GM12878 (cell line): Measurements from ENCODE around the gene KCTD16. TPM values are rescaled to one million over a fixed set of nuclear protein-coding genes. Genes with fewer than 3 reads are reported as not detected.

Experiments
- NFYB ChIP-seq: IDR thresholded peaks from 2 replicates; pipeline ENCODE4 v1.6.1; 2011; ENCODE audit warnings: low read depth, mild to moderate bottlenecking, low read length, improper control_type of control experiment, moderate library complexity; ENCODE audit not compliant: insufficient read depth
- PAX8 ChIP-seq: fragments of 450-650 bp; IDR thresholded peaks from 2 replicates; pipeline ENCODE4 v1.6.1; 2017; ENCODE audit warnings: mild to moderate bottlenecking, moderate library complexity
- SIN3A ChIP-seq: IDR thresholded peaks from 2 replicates; pipeline ENCODE4 v1.6.1; 2012; ENCODE audit warnings: low read depth, low read length, improper control_type of control experiment
- WRNIP1 ChIP-seq: IDR thresholded peaks from 2 replicates; pipeline ENCODE4 v1.6.1; 2011; ENCODE audit warnings: low read depth, low read length, improper control_type of control experiment, borderline replicate concordance
- ZNF622 ChIP-seq: fragments of 450-650 bp; IDR thresholded peaks from 2 replicates; pipeline ENCODE4 v1.6.1; 2017; ENCODE audit warnings: mild to moderate bottlenecking, inconsistent platforms
- polyA plus RNA-seq, 11 experiments: library from polyadenylated mRNA; depleted of rRNA in 4 of 11; unstranded in 6 of 11; stranded (reverse) in 5 of 11; fragments of >200 nt; fragmentation: Nextera tagmentation in 4 of 11; fragmentation: Illumina TruSeq in 1 of 11; extraction: Ambion mirVana in 4 of 11; extraction: Trizol in 1 of 11; gene quantifications; 1 replicate in 1 of 11; 2 replicates in 10 of 11; pipeline versions ENCODE4 v1.2.1 to v1.2.3, GENCODE V29; 2011 to 2016; ENCODE audit warnings: inconsistent platforms in 2 of 11, missing spikeins in 2 of 11, low read depth in 1 of 11
- total RNA-seq, 4 experiments: library from RNA; depleted of rRNA in 3 of 4; stranded (reverse); fragments of >200 nt in 3 of 4; fragmentation: Illumina TruSeq in 1 of 4; extraction: Trizol in 1 of 4; gene quantifications; 2 replicates each; pipeline versions ENCODE4 v1.2.1 to v1.2.3, GENCODE V29; 2013 to 2021
- TF ChIP-seq, protein P1 (sequence below): fragments of 450-650 bp; IDR thresholded peaks from 2 replicates; pipeline ENCODE4 v1.6.1; 2017; ENCODE audit warnings: low read depth, mild to moderate bottlenecking, moderate library complexity
- TF ChIP-seq, protein P2 (sequence below): fragments of 450-650 bp; IDR thresholded peaks from 2 replicates; pipeline ENCODE4 v1.6.1; 2017; ENCODE audit warnings: mild to moderate bottlenecking, moderate library complexity

Gene KCTD16
- total and polyA plus RNA-seq, 10 of the 15 experiments (the other 5 are each of a cell fraction or from before 2014, with no cell fraction given), result 0.03 to 0.10 (median 0.06) TPM; not detected in 3

GRCh38 chr5:144198386-144198785 lies 27.7 kb downstream of the KCTD16 start (continued):
- TF ChIP-seq, protein P1, sequence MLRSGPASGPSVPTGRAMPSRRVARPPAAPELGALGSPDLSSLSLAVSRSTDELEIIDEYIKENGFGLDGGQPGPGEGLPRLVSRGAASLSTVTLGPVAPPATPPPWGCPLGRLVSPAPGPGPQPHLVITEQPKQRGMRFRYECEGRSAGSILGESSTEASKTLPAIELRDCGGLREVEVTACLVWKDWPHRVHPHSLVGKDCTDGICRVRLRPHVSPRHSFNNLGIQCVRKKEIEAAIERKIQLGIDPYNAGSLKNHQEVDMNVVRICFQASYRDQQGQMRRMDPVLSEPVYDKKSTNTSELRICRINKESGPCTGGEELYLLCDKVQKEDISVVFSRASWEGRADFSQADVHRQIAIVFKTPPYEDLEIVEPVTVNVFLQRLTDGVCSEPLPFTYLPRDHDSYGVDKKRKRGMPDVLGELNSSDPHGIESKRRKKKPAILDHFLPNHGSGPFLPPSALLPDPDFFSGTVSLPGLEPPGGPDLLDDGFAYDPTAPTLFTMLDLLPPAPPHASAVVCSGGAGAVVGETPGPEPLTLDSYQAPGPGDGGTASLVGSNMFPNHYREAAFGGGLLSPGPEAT, result no peak
- TF ChIP-seq WRNIP1 (no peak), SIN3A (no peak), PAX8 (no peak), NFYB (no peak), ZNF622 (no peak)
- TF ChIP-seq, protein P2, sequence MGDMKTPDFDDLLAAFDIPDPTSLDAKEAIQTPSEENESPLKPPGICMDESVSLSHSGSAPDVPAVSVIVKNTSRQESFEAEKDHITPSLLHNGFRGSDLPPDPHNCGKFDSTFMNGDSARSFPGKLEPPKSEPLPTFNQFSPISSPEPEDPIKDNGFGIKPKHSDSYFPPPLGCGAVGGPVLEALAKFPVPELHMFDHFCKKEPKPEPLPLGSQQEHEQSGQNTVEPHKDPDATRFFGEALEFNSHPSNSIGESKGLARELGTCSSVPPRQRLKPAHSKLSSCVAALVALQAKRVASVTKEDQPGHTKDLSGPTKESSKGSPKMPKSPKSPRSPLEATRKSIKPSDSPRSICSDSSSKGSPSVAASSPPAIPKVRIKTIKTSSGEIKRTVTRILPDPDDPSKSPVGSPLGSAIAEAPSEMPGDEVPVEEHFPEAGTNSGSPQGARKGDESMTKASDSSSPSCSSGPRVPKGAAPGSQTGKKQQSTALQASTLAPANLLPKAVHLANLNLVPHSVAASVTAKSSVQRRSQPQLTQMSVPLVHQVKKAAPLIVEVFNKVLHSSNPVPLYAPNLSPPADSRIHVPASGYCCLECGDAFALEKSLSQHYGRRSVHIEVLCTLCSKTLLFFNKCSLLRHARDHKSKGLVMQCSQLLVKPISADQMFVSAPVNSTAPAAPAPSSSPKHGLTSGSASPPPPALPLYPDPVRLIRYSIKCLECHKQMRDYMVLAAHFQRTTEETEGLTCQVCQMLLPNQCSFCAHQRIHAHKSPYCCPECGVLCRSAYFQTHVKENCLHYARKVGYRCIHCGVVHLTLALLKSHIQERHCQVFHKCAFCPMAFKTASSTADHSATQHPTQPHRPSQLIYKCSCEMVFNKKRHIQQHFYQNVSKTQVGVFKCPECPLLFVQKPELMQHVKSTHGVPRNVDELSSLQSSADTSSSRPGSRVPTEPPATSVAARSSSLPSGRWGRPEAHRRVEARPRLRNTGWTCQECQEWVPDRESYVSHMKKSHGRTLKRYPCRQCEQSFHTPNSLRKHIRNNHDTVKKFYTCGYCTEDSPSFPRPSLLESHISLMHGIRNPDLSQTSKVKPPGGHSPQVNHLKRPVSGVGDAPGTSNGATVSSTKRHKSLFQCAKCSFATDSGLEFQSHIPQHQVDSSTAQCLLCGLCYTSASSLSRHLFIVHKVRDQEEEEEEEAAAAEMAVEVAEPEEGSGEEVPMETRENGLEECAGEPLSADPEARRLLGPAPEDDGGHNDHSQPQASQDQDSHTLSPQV, result no peak
